Activated CD4-positive, CD25-positive, alpha-beta regulatory T cell (primary cell): ENCODE results near the gene TC2N.
"Not testable (repeated sequence)": the region's sequence is repeated elsewhere in the genome, so short reads cannot be mapped to it uniquely, and the experiment has no call there.

Experiments used
- DNase-seq, 4 experiments: peaks; one replicate each; lab custom pipeline; 2025; lab: John Stamatoyannopoulos, UW

TC2N gene

DNA sequence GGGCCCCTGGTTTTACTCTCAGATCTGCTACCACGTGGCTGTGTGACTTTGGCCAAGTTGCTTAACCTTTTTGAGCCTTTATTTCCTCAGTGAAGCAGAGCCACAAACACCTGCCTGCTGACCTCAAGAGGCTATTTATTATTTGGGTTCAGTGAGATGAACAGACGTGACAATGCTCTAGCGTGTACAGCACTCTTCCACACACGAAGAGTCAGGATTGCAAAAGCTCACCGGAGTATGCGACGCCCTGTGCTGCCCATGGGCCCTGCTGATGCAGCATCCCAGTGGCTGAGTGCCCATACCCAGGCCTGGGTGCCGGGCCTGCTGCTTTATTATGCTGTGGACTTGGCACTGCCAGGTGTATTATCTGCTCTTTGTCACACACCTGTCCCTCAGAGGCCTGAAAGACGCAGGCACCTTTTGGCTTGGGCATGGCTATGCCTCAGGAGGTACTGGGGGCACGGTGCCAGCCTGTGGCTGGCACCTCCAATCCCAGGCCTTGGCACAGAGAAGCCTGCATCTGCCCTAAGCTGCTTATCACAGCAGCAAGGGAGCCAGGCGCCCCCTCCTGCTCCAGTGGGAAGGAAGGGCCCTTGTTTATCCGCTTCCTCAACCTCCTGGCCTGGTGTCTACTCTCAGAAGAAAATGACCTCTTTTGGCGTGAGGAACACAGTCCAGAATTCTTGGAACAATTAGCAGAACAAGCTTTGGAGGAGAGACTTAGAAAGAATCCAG is 22.3 kb upstream of the TC2N start:
- no peak for DNase-seq

DNA sequence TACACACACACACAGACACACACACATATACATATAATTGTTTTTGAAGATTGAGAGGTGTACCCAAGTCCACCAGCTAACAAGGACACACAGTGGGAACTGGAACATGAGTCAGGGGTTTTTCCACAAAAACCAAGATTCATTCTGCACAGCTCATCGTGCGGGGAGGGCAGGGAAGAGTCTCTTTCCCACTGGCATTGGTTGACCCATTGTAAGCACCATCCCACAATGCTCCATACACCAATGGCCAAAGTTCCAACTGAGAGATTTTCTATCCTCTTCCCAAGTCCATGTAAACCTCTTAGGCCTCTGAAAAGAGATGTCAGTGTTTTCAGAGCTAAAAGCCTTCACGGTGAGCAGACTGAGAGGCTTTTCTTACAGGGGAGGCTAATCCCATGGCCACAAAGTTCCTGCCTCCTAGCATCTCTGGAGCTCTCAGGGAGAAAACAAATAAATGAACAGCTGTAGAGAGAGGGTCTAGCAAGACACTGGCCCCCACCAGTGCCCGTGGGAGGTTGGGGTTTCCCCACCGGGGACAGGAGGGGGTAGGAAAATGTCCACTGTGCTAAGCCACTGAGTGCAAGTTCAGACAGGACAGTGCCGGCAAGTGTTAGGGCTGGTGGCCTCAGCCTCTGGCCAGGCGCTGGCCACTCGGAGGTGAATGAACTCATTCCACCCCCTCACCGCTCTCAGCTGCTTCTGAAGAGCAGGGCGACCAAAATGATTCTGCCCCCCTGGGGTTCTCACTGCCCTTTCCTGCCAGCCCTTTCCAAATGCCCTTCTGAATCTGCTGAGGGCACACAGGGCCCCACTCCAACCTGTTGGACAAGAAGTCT is 21.5 kb upstream of the TC2N start:
- no peak for DNase-seq

DNA sequence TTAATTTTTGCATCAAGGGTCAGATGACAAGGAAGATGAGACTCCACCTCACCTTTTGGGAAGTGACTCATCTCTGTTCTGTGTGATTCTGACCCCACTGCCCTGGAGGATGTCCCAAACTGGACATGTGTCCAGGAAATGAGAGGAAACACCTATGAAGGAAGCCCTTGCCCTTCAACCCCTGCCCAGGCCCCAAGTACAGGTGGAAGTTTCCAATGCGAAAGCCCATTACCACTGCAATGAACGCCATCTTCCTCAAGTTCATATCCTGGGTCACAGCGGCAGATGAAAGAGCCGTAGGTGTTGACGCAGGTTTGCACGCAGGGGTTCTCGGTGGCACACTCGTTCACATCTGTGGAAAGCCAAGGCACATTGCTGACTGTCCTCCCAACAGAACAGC is 19.6 kb upstream of the TC2N start:
- DNase-seq = no peak

DNA sequence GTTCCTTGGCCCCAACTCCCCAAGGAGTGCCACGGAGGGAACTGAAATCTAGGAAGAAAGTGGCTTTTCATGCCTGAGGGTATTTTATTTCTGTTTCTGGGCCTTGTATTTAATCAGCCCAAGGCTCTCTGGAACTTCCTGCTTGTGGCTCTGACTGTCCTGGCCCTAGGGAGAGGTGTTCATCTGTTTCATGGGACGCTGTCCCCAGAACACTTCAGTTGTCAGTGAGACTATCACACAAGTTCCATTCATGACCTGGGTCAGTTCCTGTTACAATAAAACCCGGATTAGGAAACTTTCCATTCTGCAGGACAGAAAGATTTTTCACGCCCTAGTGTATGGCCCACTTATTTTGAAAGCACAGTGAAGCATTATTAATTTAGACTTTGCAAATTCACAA is 18.5 kb upstream of the TC2N start:
- no peak for DNase-seq

DNA sequence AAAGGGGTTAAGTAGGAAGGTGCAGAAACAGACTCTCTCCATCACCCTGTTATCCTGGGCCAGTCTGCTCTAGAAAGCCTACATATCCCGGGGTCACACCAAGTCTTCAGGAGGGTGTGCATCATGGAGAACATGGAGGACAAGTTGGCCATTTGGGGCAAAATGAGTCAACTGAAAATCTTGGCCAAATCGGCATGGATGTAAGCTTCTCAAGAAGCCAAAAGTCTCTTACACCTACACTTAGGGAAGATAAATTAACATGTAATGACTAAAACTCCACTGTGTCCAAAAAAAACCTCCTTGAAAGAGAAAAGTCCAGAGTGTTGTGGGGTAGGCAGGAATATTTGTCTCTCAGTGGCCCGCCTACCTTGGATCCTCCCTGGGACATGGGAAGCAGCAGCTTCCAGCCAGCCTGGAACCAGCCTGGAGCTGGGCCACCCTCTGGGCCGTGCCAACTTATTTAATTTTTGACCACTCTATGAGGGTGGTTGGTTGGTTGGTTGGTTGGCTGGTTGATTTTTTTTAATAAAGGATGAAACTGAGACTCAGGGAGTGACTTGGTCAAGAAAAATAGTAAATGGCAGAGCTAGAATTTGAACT is 17.9 kb upstream of the TC2N start:
- no peak for DNase-seq

DNA sequence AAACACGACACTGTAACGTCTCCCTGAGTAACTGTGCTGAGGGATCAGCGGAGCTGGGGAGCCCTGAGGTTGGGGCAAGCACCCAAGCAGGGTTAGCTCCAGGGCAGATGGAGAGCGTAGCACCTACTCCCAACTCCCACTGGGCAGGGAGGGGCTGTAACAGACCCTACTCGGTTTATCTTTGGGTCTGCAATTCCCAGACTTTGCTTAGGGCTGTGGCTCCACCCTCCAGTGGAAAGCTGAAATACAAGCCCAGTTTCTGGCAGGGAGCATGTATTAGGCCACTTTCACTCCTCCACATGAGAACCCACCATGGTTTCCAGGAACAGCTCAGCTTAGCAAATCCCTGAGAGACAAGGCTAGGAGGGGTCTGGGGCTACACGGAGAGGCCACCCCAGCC is 17.3 kb upstream of the TC2N start:
- no peak for DNase-seq

DNA sequence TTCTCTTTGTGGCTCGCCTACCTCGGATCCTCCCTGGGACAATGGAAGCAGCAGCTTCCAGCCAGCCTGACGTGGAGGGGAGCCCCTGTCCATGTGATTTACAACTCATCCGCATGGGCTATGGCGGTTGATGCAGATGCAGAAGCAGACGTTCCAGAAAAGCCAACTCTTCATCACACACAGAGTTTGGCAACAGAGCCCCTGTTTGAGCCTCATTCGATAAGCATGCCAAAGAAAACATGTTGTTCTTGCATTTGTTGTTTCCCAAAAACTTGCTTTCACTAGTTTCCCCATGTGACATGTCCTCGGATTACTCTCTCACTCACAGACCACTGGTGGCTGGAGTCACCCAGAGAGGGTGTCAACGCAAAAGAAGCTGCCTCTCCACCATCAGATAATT is 16.4 kb upstream of the TC2N start:
- DNase-seq = no peak

DNA sequence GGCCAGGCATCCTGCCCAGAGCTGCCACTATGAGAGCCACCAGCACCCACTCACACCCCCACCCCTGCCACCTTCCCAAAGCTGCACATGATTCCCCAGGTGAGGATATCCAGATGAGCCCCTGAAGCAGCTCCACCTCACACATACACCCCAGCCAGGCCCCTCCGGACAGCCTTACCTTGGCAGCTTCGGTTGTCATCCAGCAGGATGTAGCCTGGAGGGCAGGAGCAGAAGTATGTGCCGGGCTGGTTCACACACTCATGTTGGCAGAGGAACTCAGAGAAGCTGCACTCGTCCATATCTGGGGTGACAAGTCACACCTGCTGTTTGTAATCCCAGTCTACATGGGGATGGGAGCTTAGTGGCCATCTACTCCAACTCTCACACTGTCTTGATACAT is 15.4 kb upstream of the TC2N start:
- DNase-seq = no peak

DNA sequence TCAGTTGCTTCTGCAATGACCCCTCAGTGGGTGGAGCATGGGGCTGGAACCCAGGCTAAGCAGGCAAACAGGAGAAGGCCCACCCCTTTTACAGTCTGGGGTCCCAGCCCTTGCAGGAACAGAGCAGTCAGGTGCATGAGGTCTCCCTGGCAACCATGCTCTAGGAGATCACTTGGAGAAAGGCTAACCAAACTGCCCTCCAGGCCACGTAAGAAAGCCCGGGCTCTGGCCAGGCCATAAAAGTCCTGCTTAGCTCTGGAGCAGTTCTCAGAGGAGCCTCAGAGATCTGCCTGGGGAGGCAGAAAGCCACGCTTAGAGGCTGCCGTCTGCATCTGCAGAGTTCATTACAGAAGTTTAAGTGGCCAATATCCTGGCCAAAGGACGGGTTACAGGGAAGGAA is 15.0 kb upstream of the TC2N start:
- no peak for DNase-seq

DNA sequence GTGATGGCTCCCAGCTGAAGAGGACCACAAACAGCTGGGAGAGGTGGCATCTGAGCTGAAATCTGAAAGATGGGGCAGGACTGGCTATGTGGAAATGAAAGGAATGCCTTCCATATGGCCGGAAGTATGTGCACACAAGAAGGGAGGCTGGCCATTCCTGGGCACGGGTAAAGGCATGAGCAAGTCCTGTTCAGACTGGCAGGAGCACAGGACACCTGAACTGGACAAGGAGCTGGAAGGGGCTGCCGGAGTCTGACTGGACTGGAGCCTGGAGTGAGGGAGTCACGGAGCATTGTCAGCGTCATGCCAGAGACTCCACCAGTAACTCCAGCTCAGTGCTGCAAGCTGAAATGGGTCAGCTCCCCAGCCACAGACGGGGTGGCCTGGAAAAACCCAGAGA is 11.9 kb upstream of the TC2N start:
- DNase-seq = no peak

DNA sequence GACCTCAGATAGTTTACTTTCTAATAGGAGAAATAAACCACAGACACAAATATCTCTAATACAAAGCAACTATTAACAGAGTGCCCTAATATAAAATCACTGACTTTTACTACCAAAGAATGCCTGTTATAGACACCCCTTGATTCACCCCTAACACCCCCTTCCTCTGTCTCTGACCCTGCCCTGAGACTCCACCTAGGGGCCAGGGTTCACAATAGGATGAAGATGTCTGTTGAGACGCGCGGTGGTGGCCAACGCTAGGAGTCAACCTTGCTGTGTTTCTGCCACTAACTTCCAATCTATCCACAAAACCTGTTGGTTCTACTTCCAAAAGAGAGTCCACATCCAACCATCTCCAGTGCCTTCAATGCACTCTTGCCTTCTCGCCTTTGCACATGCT is 10.9 kb upstream of the TC2N start:
- DNase-seq = no peak

DNA sequence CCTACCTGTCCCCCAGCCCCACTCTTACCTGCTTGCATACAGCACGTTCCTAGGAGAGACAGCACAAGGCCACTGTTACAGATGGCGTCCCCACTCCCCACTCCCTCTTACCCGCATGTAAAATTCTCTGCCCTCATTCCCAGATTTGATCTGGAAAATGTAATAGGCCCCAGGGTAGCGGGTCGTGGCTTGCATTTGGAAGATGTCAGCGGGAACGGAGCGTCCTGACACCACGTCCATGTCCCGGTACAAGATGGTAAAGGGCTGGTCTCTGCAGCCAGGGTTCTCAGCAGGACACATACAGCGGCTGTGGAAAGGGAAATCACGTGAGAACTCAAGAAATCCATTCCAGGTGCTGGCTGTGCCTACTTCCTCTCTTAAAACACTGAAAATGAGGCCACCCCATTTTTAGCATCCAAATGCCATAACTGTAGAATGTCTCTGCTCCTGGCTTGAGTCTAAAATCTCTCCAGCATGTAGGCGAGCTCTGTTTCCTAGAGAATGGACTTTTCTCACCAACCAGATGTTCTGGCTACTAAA is 10.1 kb upstream of the TC2N start:
- DNase-seq = no peak

DNA sequence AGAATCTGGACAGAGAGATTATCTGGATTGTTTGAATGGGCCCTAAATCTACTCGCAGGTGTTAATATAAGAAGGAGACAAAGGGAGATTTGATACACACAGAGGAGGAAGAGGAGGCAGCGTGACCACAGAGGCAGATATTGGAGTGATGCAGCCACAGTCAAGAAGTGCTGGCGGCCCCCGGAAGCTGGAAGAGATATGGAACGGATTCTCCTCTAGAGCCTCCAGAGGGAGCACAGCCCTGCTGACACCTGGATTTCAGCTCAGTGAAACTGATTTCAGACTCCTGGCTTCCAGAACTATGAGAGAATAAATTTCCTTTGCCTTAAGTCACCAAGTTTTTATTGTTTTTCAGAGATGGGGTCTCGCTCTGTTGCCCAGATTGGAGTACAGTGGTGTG is 9.2 kb upstream of the TC2N start:
- DNase-seq = no peak

DNA sequence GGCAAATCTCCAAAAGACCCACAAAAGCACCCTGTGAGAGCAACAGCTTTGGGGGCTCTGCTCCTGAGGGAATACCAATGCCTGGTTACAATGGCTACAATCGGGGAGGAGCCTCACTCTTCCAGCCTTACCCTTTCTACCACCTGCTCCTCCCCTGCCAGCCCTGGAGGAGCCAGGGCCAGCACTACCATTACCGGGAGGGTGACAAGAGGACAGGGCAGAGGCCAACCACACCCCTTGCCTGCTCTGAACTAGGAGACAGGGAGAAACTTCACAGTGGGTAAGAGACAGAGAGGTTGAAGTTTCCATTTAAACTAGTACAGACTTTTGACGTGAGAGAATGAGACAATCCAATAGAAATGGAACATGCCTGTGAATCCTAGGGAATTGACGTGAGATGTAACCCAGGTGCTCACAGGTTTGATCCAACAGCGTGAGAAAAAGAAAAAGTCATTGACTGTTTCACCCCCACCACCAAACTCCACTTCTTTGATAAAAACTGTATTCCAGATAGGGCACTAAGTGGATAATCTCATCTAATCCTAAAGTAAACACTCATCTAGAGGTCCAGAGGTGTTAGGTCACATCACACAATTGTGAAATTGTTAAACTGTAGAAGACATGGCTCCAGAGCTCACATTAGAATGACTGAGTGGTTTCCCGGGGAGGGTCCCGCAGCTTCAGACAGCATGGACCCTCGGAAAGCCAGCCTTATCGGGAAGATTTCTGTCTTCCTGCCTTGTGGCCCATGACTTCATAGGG is 8.4 kb upstream of the TC2N start:
- no peak for DNase-seq

DNA sequence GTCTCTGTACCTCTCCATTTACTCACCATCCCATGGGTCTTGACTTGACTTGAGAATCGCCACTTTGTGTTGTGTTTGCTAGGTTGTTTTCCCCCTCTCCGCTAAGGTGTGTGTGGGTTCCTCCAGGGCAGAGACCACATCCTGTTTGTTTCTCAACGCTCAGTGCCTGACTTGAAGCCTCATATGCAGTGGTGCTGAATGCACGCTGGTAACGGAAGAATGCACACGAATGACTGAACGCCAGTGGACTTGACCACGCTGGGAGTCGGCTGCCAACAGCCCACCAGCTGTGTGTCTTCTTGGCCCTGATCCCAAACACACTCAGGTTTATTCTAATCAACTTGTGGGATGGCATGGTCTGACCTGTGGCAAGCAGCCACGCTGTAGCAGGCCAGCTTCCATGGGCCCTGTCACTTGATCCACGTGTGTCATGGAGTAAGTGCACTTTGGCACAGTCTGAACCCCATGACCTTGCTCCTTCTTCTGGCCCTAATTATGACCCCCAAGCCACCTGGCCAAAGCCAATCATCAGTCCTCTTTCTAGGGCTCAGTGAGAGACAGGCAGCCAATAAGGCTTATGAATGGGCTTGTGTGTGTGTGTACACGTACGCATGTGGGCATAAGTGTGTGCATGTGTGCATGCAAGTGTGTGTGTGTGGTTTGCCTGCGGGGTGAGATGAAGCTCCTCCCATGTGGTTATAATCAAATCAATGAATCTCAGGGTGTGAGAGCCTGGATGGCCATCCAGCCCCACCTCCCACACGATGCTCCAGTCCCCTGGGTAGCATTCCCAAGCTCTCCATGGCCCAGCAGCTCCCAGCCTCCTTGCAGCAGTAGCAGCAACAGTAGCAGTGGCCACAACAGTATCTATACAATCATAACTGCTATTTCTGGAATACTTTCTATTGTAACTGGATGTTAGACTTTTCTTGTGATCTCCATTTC is 6.4 kb upstream of the TC2N start:
- DNase-seq = peak in 2 of 4 experiments; percentile 50 to 55

DNA sequence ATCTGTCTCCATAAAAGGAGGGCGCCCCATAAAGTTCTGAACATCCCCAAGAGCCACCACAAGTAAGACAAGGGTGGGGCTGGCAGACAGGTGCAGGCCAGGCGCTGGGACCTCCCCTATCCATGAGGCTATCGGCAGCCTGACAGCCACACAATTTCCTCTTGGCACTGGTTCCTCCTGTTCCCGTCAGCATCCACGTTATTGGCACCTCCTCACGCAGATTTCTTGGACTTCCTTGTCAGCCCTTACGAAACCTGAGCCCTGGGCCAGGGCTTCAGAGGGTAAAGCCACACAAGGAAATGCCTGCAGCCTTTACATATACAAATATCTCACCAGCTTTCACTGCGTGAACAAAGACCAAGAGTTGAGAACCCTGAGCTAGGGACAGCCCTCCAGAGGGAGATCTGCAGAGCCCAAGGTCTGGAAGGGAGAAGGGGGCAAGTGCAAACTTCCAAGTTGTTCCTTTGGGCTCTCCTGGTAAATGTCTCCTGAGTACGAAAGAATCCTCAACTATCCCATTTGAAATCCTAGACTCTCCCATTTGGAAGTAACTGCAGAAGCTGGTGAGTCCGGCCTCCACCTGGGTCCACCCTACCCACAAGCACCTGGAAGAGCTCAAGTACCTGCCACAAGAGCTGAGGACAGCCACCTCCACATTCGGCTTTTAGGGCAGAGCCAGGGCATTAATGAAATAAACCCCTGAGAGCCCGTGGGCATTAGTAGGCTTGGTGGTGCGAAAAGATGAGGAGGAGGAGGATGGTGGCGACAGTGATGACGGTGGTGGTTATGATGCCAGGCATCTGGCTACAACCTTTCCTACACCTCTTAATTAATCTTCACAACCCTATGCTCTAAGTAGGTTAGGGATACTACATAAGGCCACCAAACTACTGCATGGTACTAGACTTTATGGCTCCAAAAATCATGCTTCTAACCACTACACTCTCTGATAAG is 5.5 kb upstream of the TC2N start:
- DNase-seq = peak in 2 of 4 experiments; percentile 15 to 40

DNA sequence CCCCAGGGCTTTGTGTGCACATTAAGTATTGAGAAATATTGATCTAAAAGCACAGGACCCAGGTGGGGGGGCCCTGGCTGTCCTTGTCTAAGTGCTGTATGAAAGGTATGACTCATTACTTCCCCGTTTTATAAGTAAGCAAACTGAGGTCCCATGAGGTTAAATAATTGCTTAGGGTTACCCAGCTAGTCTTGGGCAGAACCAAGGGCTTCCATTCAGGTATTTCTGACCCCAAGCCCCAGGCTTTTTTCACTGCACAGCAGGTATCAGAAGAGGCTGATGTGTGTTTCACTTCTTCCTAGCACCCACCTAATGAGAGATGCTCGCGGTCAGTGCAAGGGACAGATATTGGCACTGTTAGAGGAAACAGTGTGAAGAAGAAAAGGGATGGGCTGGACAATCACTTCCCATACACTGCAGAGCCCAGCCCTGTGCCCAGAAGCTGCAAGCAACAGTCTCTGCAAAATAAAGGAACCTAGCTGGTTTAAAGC is 4.7 kb upstream of the TC2N start:
- DNase-seq = peak in 1 of 4 experiments; percentile 11

DNA sequence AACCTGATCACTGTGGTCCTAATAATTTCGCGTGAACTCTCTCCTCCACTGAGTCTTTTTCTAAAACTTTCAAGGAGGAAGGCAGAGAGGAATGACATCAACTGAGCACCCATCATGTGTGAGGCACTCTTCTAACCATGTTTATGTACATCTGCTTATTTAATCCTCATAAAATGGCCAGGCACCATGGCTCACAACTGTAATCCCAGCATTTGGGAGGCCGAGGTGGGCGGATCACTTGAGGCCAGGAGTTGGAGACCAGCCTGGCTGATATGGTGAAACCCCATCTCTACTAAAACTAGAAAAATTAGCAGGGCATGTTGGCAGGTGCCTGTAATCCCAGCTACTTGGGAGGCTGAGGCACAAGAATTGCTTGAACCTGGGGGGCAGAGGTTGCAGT is 4.1 kb upstream of the TC2N start:
- DNase-seq = not testable (repeated sequence)

DNA sequence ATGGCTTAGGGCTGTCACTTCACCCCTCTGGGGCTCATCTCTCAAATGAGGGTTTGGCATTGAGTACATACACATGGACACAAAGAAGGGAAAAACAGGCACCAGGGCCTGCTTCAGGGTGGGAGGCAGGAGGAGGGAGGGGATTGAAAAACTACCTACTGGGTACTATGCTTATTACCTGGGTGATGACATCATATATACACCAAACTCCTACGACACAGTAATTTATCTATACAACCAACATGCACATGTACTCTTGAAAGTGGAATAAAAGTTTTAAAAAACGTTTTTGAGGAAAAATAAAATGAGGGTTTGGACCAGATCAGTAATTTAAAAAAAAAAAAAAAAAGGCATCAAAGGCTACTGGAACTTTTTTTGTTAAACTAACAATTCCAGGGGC is 3.6 kb upstream of the TC2N start:
- DNase-seq = no peak

DNA sequence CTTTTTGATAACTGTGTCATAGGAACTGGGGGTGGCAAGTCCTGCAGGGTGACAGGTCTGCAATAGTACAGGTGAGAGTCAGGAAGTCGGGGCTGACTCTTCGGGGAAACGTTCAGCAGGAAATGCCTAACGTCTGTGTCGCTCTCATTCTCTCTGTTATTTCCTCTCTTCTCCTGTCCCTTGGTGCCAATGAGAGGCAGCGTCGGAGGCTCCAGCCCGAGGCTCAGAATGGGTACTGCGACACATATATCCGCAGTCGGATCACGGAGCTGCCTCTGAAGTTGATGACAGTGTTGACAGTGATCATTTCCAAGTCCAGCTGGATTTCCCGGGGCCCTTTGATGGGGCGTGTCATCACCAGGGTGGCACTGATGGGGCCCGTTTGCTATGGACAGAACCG is 2.7 kb upstream of the TC2N start:
- DNase-seq = peak in 2 of 4 experiments; percentile 60 to 64
